GM19099 (cell line): ENCODE results near the gene CLOCK.

Experiments
- POLR2A ChIP-seq: IDR thresholded peaks from 3 replicates; pipeline ENCODE4 v1.6.1; 2011; ENCODE audit warnings: low read depth; ENCODE audit not compliant: insufficient read length; ENCODE audit errors: extremely low read depth

The CLOCK gene

DNA sequence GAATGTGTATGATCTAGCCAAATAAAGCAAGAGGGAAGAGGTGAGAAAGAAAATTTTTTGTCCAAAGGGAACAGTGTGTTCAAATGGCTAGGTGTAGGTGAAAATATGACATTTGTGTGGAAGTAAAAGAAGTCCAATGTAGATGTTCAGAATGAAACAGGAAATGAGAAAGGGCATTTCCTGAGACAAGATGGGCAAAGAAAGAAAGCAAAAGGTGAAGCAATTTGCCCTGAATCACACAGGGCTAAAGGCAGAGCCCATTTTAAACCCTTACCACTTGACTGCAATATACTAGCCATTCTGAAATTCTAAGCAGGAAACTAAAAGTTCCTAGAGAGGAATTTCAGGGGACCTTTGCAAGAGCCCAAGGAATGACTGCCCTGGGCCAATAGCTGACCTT, 36.0 kb downstream of the CLOCK start:
- no peak for TF ChIP-seq POLR2A

GRCh38 chr4:55509266-55509665, 37.4 kb downstream of the CLOCK start:
- no peak for TF ChIP-seq POLR2A

- TF ChIP-seq POLR2A: no peak
Measured at GRCh38 chr4:55507612-55508011, 39.1 kb downstream of the CLOCK start.

DNA sequence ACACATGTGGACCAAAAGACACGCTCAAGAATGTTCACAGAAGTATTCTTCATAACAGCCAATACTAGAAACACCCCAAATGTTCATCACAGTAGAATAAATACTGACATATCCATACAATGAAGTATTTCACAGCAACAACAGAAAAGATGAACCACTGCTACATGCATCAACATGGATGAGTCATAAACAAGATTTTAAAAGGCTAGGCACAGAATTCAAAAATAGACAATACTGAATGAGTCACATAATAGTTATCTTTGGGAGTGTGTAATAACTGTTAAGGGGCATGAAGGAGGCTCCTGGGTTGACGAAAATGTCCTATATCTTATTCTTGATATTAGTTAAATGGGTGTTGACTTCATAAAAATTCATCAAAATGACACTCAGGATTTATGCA, 43.5 kb downstream of the CLOCK start:
- TF ChIP-seq POLR2A: no peak

- no peak for TF ChIP-seq POLR2A
Measured at GRCh38 chr4:55500072-55500471, 46.6 kb downstream of the CLOCK start.

- TF ChIP-seq POLR2A: no peak
Measured at GRCh38 chr4:55499495-55499894, 47.2 kb downstream of the CLOCK start.

DNA sequence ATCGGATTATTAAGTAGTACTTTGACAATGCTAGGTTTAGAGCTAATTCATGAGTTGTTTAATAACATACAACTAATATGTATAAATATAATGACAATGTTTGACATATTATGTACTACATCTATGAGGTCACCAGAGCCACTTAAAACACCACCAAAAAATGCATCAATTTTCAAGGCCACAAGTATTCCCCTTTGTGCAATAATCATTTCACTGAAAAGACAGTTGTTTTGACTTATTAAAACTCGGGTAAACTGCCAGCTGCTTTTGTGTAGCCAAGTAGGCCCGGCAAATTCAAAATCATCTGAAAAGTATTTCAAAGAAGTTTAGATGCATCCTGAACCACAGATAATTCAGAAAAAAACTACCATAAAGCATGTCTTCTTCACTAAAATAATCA, 48.7 kb downstream of the CLOCK start:
- no peak for TF ChIP-seq POLR2A

- no peak for TF ChIP-seq POLR2A
Measured at GRCh38 chr4:55491486-55491885, 55.2 kb downstream of the CLOCK start.

DNA sequence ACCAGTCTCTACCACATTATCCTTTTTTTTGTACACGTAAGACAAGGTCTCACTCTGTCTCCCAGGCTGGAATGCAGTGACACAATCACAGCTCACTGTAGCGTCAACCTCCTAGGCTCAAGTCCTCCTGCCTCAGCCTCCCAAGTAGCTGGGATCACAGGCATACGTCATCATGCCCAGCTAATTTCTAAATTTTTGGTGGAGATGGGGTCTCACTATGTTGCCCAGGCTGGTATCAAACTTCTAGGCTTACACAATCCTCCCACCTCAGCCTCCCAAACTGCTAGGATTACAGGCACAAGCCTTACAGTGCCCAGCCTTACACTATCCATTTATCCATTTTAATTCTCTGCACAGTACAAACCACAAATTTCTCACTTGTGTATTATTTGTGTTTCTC, 58.0 kb downstream of the CLOCK start:
- no peak for TF ChIP-seq POLR2A

GRCh38 chr4:55485821-55486220, 60.9 kb downstream of the CLOCK start:
- no peak for TF ChIP-seq POLR2A

GRCh38 chr4:55483315-55483714, 63.4 kb downstream of the CLOCK start:
- no peak for TF ChIP-seq POLR2A

- TF ChIP-seq POLR2A: no peak
Measured at GRCh38 chr4:55475394-55476243, 71.1 kb downstream of the CLOCK start.

DNA sequence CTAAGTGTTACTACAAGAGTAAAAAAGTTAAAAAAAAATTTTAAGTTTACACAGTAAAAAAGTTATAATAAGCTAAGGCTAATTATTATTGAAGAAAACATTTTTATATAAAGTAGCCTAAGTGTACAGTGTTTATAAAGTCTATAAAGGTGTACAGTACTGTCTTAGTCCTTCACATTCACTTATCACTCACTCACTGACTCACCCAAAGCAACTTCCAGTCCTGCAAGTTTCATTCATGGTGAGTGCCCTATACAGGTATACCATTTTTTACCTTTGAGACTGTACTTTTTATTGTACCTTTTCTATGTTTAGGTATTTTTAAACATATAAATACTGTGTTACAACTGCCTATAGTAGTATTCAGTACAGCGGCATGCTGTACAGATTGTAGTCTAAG, 76.7 kb downstream of the CLOCK start:
- TF ChIP-seq POLR2A: no peak

DNA sequence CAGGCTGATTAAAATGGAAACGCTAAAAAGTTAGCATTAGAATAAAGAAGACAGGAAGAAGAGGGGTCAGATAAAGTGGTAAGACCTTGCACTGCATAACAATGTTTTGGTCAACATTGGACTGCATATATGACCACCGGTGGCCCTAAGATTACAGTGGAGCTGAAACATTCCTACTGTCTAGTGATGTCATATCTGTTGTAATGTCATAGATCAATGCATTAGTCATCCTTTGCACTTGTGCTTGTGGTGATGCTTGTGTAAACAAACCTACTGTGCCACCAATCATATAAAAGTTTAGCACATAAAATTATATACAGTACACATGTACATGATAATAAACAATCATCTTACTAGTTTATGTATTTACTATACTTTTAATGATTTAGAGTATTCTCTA, 78.0 kb downstream of the CLOCK start:
- TF ChIP-seq POLR2A: no peak

DNA sequence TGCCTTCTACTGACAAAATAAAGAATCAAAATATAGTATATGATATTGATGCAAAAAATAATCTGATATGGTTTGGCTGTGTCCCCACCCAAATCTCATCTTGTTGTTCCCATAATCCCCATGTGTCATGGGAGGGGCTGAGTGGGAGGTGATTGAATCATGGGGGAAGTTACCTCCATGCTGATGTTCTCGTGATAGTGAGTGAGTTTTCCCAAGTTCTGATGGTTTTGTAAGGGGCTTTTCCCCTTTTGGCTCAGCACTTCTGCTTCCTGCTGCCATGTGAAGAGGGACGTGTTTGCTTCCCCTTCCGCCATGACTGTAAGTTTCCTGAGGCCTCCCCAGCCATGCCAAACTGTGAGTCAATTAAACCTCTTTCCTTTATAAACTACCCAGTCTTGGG, 80.7 kb downstream of the CLOCK start:
- no peak for TF ChIP-seq POLR2A

GRCh38 chr4:55458611-55459010, 88.1 kb downstream of the CLOCK start:
- no peak for TF ChIP-seq POLR2A

- TF ChIP-seq POLR2A: no peak
Measured at GRCh38 chr4:55458164-55458563, 88.5 kb downstream of the CLOCK start.
